Prostate gland (tissue), 2 donors: ENCODE data around the gene NSD1. TPM values are rescaled to one million over a fixed set of nuclear protein-coding genes. Genes with fewer than 3 reads are reported as not detected.

Experiments
- DNase-seq: peaks from one replicate; pipeline ENCODE4 v3.0.0-alpha.2; 2019; ENCODE audit warnings: low spot score
- H3K27ac ChIP-seq, 2 donors: fragments of 200-600 bp; sonication (generic); 2 replicates each; pipeline ENCODE4 v1.5.1; 2017 to 2019
- H3K27me3 ChIP-seq: fragments of 200-600 bp; sonication (generic); replicated peaks from 2 replicates; pipeline ENCODE4 v1.5.1; 2019; ENCODE audit not compliant: insufficient read depth
- H3K36me3 ChIP-seq, 2 donors: fragments of 200-600 bp; sonication (generic); 1 replicate in 1 of 2; 2 replicates in 1 of 2; pipeline versions ENCODE4 v1.5.1 to v1.8.1; 2017 to 2019
- H3K4me1 ChIP-seq: fragments of 200-600 bp; sonication (generic); replicated peaks from 2 replicates; pipeline ENCODE4 v1.5.1; 2019
- H3K4me3 ChIP-seq, 2 donors: fragments of 200-600 bp; sonication (generic); 2 replicates each; pipeline ENCODE4 v1.5.1; 2017 to 2019
- H3K9me3 ChIP-seq: fragments of 200-600 bp; sonication (generic); 2 replicates; pipeline ENCODE4 v1.5.1; 2017
- POLR2A ChIP-seq: fragments of 450-650 bp; IDR thresholded peaks from one replicate; pipeline ENCODE4 v1.6.1; 2016; ENCODE audit warnings: antibody characterized with exemption, mild to moderate bottlenecking
- POLR2AphosphoS5 ChIP-seq: sonication (generic); formaldehyde crosslinking; IDR thresholded peaks from one replicate; pipeline ENCODE4 v1.6.1; 2017; ENCODE audit warnings: antibody characterized with exemption
- WGBS: methylation state at CpG from one replicate; pipeline ENCODE4 v1.1.5; 2018; 5-methylcytosine and 5-hydroxymethylcytosine counted together
- intact Hi-C: fragments of 100-400 bp; cut with DNase I; formaldehyde crosslinking; loops from one replicate; pipeline ENCODE4 v1.14.2; 2022
- total RNA-seq, 2 donors: library from RNA; depleted of rRNA; stranded (reverse); fragments of >200 nt; gene quantifications; one replicate each; pipeline ENCODE4 v1.1.0, GENCODE V29; 2016
- TF ChIP-seq, protein P1 (sequence below), 4 experiments: fragments of 200-600 bp in 2 of 4; fragments of 450-650 bp in 2 of 4; sonication (generic) in 2 of 4; IDR thresholded peaks; 1 replicate in 3 of 4; 2 replicates in 1 of 4; pipeline ENCODE4 v1.5.1; 2016 to 2019; ENCODE audit warnings: antibody characterized with exemption in 4 of 4, mild to moderate bottlenecking in 2 of 4, moderate library complexity in 2 of 4

The NSD1 gene
- total RNA-seq, 2 donors from 2014 or later, result 37.2 to 53.9 TPM

DNA sequence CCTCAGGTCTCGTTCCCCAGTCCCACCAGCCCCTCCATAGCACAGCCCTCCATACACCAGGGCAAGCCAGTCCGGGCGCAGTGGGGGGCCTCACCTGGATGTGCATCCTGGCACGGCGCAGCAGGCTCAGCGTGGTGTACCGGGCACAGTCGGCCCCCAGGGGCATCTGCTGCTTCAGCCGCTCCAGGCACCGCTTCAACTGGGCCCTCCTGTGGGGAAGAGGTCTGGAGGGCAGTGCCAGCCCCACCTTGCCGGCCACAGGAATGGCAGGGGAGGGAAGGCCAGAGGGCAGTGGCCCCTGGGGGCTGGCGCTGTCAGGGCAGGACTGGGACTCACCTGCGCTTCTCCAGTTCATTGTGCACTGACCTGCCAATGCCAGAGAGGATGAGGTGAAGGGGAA is 176.8 kb downstream of the NSD1 start:
- TF ChIP-seq POLR2A (no peak), POLR2AphosphoS5 (no peak)
- TF ChIP-seq, protein P1, sequence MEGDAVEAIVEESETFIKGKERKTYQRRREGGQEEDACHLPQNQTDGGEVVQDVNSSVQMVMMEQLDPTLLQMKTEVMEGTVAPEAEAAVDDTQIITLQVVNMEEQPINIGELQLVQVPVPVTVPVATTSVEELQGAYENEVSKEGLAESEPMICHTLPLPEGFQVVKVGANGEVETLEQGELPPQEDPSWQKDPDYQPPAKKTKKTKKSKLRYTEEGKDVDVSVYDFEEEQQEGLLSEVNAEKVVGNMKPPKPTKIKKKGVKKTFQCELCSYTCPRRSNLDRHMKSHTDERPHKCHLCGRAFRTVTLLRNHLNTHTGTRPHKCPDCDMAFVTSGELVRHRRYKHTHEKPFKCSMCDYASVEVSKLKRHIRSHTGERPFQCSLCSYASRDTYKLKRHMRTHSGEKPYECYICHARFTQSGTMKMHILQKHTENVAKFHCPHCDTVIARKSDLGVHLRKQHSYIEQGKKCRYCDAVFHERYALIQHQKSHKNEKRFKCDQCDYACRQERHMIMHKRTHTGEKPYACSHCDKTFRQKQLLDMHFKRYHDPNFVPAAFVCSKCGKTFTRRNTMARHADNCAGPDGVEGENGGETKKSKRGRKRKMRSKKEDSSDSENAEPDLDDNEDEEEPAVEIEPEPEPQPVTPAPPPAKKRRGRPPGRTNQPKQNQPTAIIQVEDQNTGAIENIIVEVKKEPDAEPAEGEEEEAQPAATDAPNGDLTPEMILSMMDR (IDR thresholded peaks at IDR 0.05), result no peak
- intact Hi-C loops, result loop anchor here (5.0 kb wide), 1 partner anchor 47 kb away; the partner anchor contains the start of gene RGS14
- 88% methylated on average over 13 of the region's 13 CpGs for WGBS
- Histone ChIP-seq H3K27me3 (no peaks in the 10 kb centered on the region), H3K4me3 (no peak overlapping the region), H3K9me3 (no peaks in the 10 kb centered on the region), H3K4me1 (peaks cover 11% of the 10 kb centered on the region), H3K36me3 (peaks cover 0 to 3% of the 10 kb centered on the region in 2 donors), H3K27ac (no peak overlapping the region)
- DNase-seq, result no peak

DNA sequence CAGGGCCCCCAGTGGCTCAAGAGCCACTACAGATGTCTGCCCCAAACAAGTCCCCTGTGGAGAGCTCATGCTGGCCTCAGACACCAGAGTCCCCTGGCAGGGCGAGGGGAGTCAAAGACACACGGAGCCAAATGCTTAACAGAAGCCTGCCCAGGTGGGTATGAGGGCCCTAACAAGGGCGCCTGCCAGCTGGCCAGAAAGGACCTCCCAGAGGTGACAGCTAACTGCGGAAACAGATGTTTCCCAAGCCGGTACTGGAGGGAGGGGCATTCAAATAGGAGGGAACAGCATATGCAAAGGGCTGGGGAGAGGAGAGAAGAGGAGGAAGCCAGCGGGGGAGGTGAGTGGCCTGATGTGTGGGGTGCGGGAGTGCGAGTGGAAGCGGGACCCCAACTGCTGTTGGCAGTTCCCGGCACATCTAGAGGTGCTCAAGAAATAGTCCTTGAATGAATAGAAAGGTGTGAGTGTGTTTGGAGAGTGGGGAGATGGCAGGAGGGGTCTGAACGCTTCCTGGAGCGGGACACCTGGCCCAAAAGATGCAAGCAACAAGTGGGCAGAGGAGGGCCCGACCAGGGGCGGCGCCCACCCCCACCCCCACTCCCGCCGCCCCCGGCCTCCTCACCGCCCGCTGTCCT is 177.3 kb downstream of the NSD1 start:
- peaks cover 11% of the 10 kb centered on the region for H3K4me1 ChIP-seq
- WGBS, result 16% methylated on average over 18 of the region's 20 CpGs
- no peak for DNase-seq
- no peak overlapping the region for H3K4me3 ChIP-seq
- no peaks in the 10 kb centered on the region for H3K9me3 ChIP-seq
- intact Hi-C loops, result loop anchor here (5.0 kb wide), 1 partner anchor 46 kb away; the partner anchor contains the start of gene RGS14
- peaks cover 0 to 3% of the 10 kb centered on the region in 2 donors for H3K36me3 ChIP-seq
- TF ChIP-seq POLR2AphosphoS5, result no peak
- TF ChIP-seq POLR2A, result no peak
- TF ChIP-seq, protein P1 (IDR thresholded peaks at IDR 0.05), result no peak
- H3K27ac ChIP-seq, result no peak overlapping the region
- H3K27me3 ChIP-seq, result no peaks in the 10 kb centered on the region

DNA sequence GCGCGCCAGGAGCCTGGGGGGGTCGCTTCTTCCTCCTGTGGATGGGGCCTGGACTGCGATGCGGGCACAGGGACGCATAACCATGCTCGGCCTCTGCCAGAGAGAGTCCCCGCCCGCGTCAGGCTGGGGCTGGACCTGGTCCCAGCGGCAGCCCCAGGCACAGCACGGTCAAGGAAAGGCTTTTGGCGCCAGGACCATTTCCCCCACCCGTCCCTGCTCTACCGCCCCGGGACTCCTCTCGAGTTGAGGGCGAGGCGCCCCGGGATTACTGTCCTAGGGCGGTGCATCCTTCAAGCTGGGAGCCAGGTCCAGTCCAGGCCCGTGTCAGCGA is 177.8 kb downstream of the NSD1 start:
- no peaks in the 10 kb centered on the region for H3K27me3 ChIP-seq
- intact Hi-C loops, result loop anchor here (5.0 kb wide), 1 partner anchor 46 kb away; the partner anchor contains the start of gene RGS14
- no peak for DNase-seq
- H3K9me3 ChIP-seq, result no peaks in the 10 kb centered on the region
- peaks cover 0 to 3% of the 10 kb centered on the region in 2 donors for H3K36me3 ChIP-seq
- H3K27ac ChIP-seq, result no peak overlapping the region
- H3K4me1 ChIP-seq, result peaks cover 11% of the 10 kb centered on the region
- WGBS, result 0% methylated on average over 21 of the region's 23 CpGs
- H3K4me3 ChIP-seq, result peak overlapping the region; percentile 36 to 50
- TF ChIP-seq, protein P1 (IDR thresholded peaks at IDR 0.05), result no peak
- TF ChIP-seq POLR2AphosphoS5 (no peak), POLR2A (no peak)

DNA sequence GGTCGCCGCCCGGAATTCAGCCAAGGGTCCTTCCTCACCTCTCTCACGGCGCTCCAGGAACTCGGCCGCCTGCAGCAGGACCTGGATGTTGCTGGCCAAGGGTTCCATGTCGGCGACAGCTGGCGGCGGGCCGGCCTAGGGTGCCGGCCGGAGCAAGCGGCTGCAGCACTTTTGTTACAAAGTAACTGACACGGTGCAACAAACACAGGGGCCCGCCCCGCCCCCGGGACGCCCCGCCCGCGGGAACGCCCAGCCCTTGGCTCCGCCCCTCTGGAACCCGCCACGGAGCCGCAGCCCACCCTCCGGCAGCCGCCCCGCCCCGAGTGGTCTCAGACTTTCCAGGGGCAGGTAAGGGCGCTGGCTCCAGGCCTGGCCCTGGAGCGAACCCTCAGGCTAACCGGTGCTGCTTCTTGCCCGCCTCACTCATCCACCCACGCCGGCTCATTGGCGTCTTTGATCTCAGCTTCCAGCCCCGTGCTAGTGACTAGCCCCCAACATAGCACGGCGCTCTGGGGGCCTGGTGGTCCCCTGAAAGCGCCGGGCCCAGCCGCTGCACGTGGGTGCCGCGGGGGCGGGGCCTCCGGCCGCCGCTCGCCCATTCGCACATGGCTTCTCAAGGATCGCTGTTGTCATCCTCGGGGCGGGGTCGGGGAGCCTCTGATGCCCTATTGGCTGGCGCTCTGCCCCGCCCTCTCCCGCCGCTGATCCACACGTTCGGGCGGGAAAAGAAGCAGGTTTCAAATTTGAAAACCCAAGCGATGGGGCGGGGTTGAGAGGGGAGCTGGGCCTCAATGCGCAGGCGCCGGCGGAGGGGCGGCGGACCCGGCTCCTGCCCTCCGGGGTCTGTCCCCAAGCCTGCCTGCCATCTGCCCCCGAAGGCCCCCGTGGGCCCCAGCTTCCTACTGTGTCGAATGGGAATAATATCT is 178.4 kb downstream of the NSD1 start, which contains the start of gene MXD3:
Gene MXD3, minus strand, starts transcription at position 176 of the 926 bp plus-strand sequence. Its CDS starts 68 bp downstream, at position 108.
- TF ChIP-seq, protein P1 (IDR thresholded peaks at IDR 0.05), result peak in 1 of 4 experiments; percentile 8
- TF ChIP-seq POLR2AphosphoS5 (peak; percentile 86), POLR2A (no peak)
- peaks cover 11% of the 10 kb centered on the region for H3K4me1 ChIP-seq
- under 1% methylated on average over 57 of the region's 78 CpGs for WGBS
- H3K27ac ChIP-seq, result no peak within 1 kb of the TSS
- intact Hi-C loops, result loop anchor here (5.0 kb wide), 1 partner anchor 45 kb away; the partner anchor contains the start of gene RGS14
- no peaks in the 10 kb centered on the region for H3K27me3 ChIP-seq
- H3K9me3 ChIP-seq, result no peaks in the 10 kb centered on the region
- peak; percentile 96 for DNase-seq
- no peaks in the 10 kb centered on the region for H3K36me3 ChIP-seq
- peak within 1 kb of the TSS; percentile 36 to 50 for H3K4me3 ChIP-seq
